ENCODE data around the gene TRNT1. TPM values are rescaled to one million over a fixed set of nuclear protein-coding genes. Genes with fewer than 3 reads are reported as not detected.

Gene TRNT1
- total RNA-seq, 1 donor from 2014 or later, result 16.0 TPM

- H3K4me1 ChIP-seq (ENCODE audit: insufficient read depth, low read length), result no peaks in the 10 kb centered on the region
Measured at GRCh38 chr3:3165241-3165640, 38.5 kb downstream of the TRNT1 start.

DNA sequence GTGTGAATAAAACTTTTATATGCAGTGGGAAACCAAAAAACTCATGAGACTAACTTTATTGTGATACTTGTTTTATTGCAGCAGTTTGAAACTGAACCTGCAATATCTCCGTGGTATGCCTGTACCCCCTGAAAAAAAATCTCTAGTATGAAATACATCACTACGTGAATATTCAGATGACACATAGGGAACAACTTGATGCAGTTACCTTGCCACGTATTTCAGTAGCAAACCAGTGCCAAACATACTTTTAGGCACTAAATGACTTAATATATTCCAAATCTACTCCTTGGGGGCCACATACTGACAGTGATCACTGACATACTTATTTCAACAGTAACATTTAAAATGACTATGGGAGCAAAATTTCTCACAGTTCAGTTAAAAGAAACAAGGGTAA lies 38.9 kb downstream of the TRNT1 start:
- peaks cover 29% of the 10 kb centered on the region for H3K36me3 Mint-ChIP-seq (ENCODE audit: low read depth, unreplicated experiment)

More at GRCh38 chr3:3165241-3165640, 38.5 kb downstream of the TRNT1 start:
- H3K27me3 ChIP-seq (ENCODE audit: insufficient read depth, low read length), result no peaks in the 10 kb centered on the region
- H3K4me2 ChIP-seq (ENCODE audit: low read length), result no peak overlapping the region
- Mint-ChIP-seq H3K27me3 (ENCODE audit: low read depth, unreplicated experiment) (no peaks in the 10 kb centered on the region), H3K36me3 (ENCODE audit: low read depth, unreplicated experiment) (peaks cover 29% of the 10 kb centered on the region), H3K27ac (ENCODE audit: unreplicated experiment) (no peak overlapping the region), H3K4me3 (ENCODE audit: unreplicated experiment) (no peak overlapping the region), H3K9me3 (ENCODE audit: unreplicated experiment) (peaks cover 3% of the 10 kb centered on the region), H3K4me1 (ENCODE audit: low read depth, unreplicated experiment) (no peaks in the 10 kb centered on the region)
- TF ChIP-seq, protein P1, sequence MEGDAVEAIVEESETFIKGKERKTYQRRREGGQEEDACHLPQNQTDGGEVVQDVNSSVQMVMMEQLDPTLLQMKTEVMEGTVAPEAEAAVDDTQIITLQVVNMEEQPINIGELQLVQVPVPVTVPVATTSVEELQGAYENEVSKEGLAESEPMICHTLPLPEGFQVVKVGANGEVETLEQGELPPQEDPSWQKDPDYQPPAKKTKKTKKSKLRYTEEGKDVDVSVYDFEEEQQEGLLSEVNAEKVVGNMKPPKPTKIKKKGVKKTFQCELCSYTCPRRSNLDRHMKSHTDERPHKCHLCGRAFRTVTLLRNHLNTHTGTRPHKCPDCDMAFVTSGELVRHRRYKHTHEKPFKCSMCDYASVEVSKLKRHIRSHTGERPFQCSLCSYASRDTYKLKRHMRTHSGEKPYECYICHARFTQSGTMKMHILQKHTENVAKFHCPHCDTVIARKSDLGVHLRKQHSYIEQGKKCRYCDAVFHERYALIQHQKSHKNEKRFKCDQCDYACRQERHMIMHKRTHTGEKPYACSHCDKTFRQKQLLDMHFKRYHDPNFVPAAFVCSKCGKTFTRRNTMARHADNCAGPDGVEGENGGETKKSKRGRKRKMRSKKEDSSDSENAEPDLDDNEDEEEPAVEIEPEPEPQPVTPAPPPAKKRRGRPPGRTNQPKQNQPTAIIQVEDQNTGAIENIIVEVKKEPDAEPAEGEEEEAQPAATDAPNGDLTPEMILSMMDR (IDR thresholded peaks at IDR 0.05; ENCODE audit: insufficient read depth, low read depth, low read length), result no peak
- no peak for TF ChIP-seq EZH2 (IDR thresholded peaks at IDR 0.05; ENCODE audit: insufficient read depth, low read length)
- no peak overlapping the region for H3K9ac ChIP-seq (ENCODE audit: low read length)
- DNase-seq (ENCODE audit: low read depth), result no peak
- H3K27ac ChIP-seq (ENCODE audit: low read depth, low read length), result no peak overlapping the region
- no peaks in the 10 kb centered on the region for H3K79me2 ChIP-seq (ENCODE audit: insufficient read depth, low read length)
- no peak for FAIRE-seq
- peaks cover 20% of the 10 kb centered on the region for H3K36me3 ChIP-seq (ENCODE audit: insufficient read depth, low read length)
- peaks cover 2% of the 10 kb centered on the region for H3K9me3 ChIP-seq (ENCODE audit: insufficient read depth, low read depth, low read length)
- H4K20me1 ChIP-seq (ENCODE audit: insufficient read depth, low read length), result peaks cover 5% of the 10 kb centered on the region
- no peak overlapping the region for H3K4me3 ChIP-seq (ENCODE audit: insufficient read depth, low read depth, low read length)
- H2AFZ ChIP-seq (ENCODE audit: low read depth, low read length), result no peak overlapping the region

GRCh38 chr3:3170998-3171397 lies 44.3 kb downstream of the TRNT1 start:
- Mint-ChIP-seq H3K36me3 (ENCODE audit: low read depth, unreplicated experiment) (peaks cover 9% of the 10 kb centered on the region), H3K27ac (ENCODE audit: unreplicated experiment) (no peak overlapping the region), H3K9me3 (ENCODE audit: unreplicated experiment) (peaks cover 3% of the 10 kb centered on the region), H3K4me3 (ENCODE audit: unreplicated experiment) (no peak overlapping the region), H3K27me3 (ENCODE audit: low read depth, unreplicated experiment) (no peaks in the 10 kb centered on the region), H3K4me1 (ENCODE audit: low read depth, unreplicated experiment) (peaks cover 2% of the 10 kb centered on the region)
- H3K27ac ChIP-seq (ENCODE audit: low read depth, low read length), result no peak overlapping the region
- no peak overlapping the region for H3K9ac ChIP-seq (ENCODE audit: low read length)
- no peaks in the 10 kb centered on the region for H3K4me1 ChIP-seq (ENCODE audit: insufficient read depth, low read length)
- H3K9me3 ChIP-seq (ENCODE audit: insufficient read depth, low read depth, low read length), result no peaks in the 10 kb centered on the region
- no peak for DNase-seq (ENCODE audit: low read depth)
- H3K36me3 ChIP-seq (ENCODE audit: insufficient read depth, low read length), result peaks cover 30% of the 10 kb centered on the region
- no peak for TF ChIP-seq EZH2 (IDR thresholded peaks at IDR 0.05; ENCODE audit: insufficient read depth, low read length)
- TF ChIP-seq, protein P1 (IDR thresholded peaks at IDR 0.05; ENCODE audit: insufficient read depth, low read depth, low read length), result peak; percentile 37
- no peaks in the 10 kb centered on the region for H3K27me3 ChIP-seq (ENCODE audit: insufficient read depth, low read length)
- H3K4me2 ChIP-seq (ENCODE audit: low read length), result no peak overlapping the region
- FAIRE-seq, result no peak
- no peak overlapping the region for H2AFZ ChIP-seq (ENCODE audit: low read depth, low read length)
- no peak overlapping the region for H3K4me3 ChIP-seq (ENCODE audit: insufficient read depth, low read depth, low read length)
- peaks cover 7% of the 10 kb centered on the region for H3K79me2 ChIP-seq (ENCODE audit: insufficient read depth, low read length)
- H4K20me1 ChIP-seq (ENCODE audit: insufficient read depth, low read length), result no peaks in the 10 kb centered on the region

More for the DNA sequence above, 38.9 kb downstream of the TRNT1 start:
- Histone ChIP-seq H3K36me3 (ENCODE audit: insufficient read depth, low read length) (peaks cover 20% of the 10 kb centered on the region), H3K4me3 (ENCODE audit: insufficient read depth, low read depth, low read length) (no peak overlapping the region), H4K20me1 (ENCODE audit: insufficient read depth, low read length) (peaks cover 5% of the 10 kb centered on the region), H3K27ac (ENCODE audit: low read depth, low read length) (no peak overlapping the region), H3K9me3 (ENCODE audit: insufficient read depth, low read depth, low read length) (peaks cover 2% of the 10 kb centered on the region), H3K79me2 (ENCODE audit: insufficient read depth, low read length) (no peaks in the 10 kb centered on the region), H3K4me2 (ENCODE audit: low read length) (no peak overlapping the region), H3K9ac (ENCODE audit: low read length) (no peak overlapping the region), H2AFZ (ENCODE audit: low read depth, low read length) (no peak overlapping the region), H3K27me3 (ENCODE audit: insufficient read depth, low read length) (no peaks in the 10 kb centered on the region), H3K4me1 (ENCODE audit: insufficient read depth, low read length) (no peaks in the 10 kb centered on the region)
- DNase-seq (ENCODE audit: low read depth) (no peak), FAIRE-seq (no peak)
- Mint-ChIP-seq H3K27me3 (ENCODE audit: low read depth, unreplicated experiment) (no peaks in the 10 kb centered on the region), H3K4me3 (ENCODE audit: unreplicated experiment) (no peak overlapping the region), H3K9me3 (ENCODE audit: unreplicated experiment) (peaks cover 3% of the 10 kb centered on the region), H3K27ac (ENCODE audit: unreplicated experiment) (no peak overlapping the region), H3K4me1 (ENCODE audit: low read depth, unreplicated experiment) (no peaks in the 10 kb centered on the region)
- TF ChIP-seq EZH2 (IDR thresholded peaks at IDR 0.05; ENCODE audit: insufficient read depth, low read length), result no peak
- TF ChIP-seq, protein P1 (IDR thresholded peaks at IDR 0.05; ENCODE audit: insufficient read depth, low read depth, low read length), result no peak

Measured in astrocyte (in vitro differentiated cells and primary cell).